Gastroesophageal sphincter (tissue), 4 donors: ENCODE measurements around the gene GRPR. TPM values are rescaled to one million over a fixed set of nuclear protein-coding genes. Genes with fewer than 3 reads are reported as not detected.
"Not testable (repeated sequence)": the region's sequence is repeated elsewhere in the genome, so short reads cannot be mapped to it uniquely, and the experiment has no call there.

Source experiments
- ATAC-seq: fragments of 150-250 bp; one replicate; pipeline ENCODE4 v1.9.1; 2016; ENCODE audit warnings: mild to moderate bottlenecking, moderate library complexity
- H3K27ac ChIP-seq, 4 donors: fragments of 200-600 bp; sonication (generic) in 3 of 4; 1 replicate in 3 of 4; 2 replicates in 1 of 4; pipeline ENCODE4 v1.5.1; 2016 to 2019
- H3K27me3 ChIP-seq: fragments of 200-600 bp; sonication (generic); one replicate; pipeline ENCODE4 v1.5.1; 2019
- H3K36me3 ChIP-seq, 2 donors: fragments of 200-600 bp; sonication (generic); one replicate each; pipeline ENCODE4 v1.5.1; 2019; ENCODE audit warnings: control low read depth in 1 of 2
- H3K4me1 ChIP-seq, 3 donors: fragments of 200-600 bp; sonication (generic); 1 replicate in 2 of 3; 2 replicates in 1 of 3; pipeline ENCODE4 v1.5.1; 2016 to 2019; ENCODE audit warnings: control low read depth in 2 of 3
- H3K4me3 ChIP-seq, 2 donors: fragments of 200-600 bp; sonication (generic); one replicate each; pipeline ENCODE4 v1.5.1; 2019; ENCODE audit warnings: mild to moderate bottlenecking in 1 of 2, moderate library complexity in 1 of 2
- H3K9me3 ChIP-seq, 3 donors: fragments of 200-600 bp; sonication (generic); one replicate each; pipeline ENCODE4 v1.5.1; 2017 to 2019; ENCODE audit warnings: control low read depth in 2 of 3
- EP300 ChIP-seq: sonication (generic); formaldehyde crosslinking; IDR thresholded peaks from one replicate; pipeline ENCODE4 v1.6.1; 2017; ENCODE audit warnings: antibody characterized with exemption, mild to moderate bottlenecking
- POLR2A ChIP-seq, 2 donors: fragments of 450-650 bp; IDR thresholded peaks; one replicate each; pipeline ENCODE4 v1.6.1; 2017; ENCODE audit warnings: antibody characterized with exemption in 2 of 2, mild to moderate bottlenecking in 2 of 2, moderate library complexity in 1 of 2
- POLR2AphosphoS5 ChIP-seq: sonication (generic); formaldehyde crosslinking; IDR thresholded peaks from one replicate; pipeline ENCODE4 v1.6.1; 2017; ENCODE audit warnings: antibody characterized with exemption
- WGBS, 2 donors: methylation state at CpG; one replicate each; pipeline ENCODE4 v1.1.5; 2018; ENCODE audit warnings: low coverage in 1 of 2; 5-methylcytosine and 5-hydroxymethylcytosine counted together
- total RNA-seq, 4 donors: library from RNA; depleted of rRNA; stranded (reverse); fragments of >200 nt; gene quantifications; one replicate each; pipeline ENCODE4 v1.1.0, GENCODE V29; 2016
- TF ChIP-seq, protein P1 (sequence below), 4 experiments: fragments of 200-600 bp in 2 of 4; fragments of 450-650 bp in 2 of 4; sonication (generic) in 1 of 4; IDR thresholded peaks; one replicate each; pipeline ENCODE4 v1.5.1; 2017 to 2019; ENCODE audit warnings: antibody characterized with exemption in 4 of 4, mild to moderate bottlenecking in 2 of 4, moderate library complexity in 2 of 4

Gene GRPR
- total RNA-seq, 4 donors from 2014 or later: 3.2 to 39.5 (median 16.0) TPM

DNA sequence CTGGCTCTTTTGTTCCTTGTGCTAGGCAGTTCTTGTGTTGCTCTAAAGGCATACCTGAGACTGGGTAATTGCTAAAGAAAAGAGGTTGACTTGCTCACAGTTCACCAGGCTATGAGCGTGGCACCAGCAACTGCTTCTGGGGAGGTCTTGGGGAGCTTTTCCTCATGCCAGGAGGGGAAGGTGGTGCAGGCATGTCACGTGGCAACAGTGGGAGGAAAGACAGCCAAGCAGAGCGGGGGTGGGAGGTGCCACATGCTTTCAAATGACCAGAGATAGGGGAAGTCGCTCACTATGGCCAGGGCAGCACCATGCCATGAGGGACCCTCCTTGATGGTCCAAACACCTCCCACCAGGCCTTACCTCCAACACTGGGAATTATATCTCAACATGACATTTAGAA, 48.6 kb downstream of the GRPR start:
- Histone ChIP-seq H3K27me3 (no peaks in the 10 kb centered on the region), H3K4me3 (no peak overlapping the region), H3K36me3 (no peaks in the 10 kb centered on the region), H3K4me1 (no peaks in the 10 kb centered on the region), H3K27ac (no peak overlapping the region), H3K9me3 (no peaks in the 10 kb centered on the region)
- ATAC-seq: no peak
- TF ChIP-seq POLR2A (IDR thresholded peaks at IDR 0.05) (no peak), EP300 (no peak), POLR2AphosphoS5 (no peak)
- TF ChIP-seq, protein P1, sequence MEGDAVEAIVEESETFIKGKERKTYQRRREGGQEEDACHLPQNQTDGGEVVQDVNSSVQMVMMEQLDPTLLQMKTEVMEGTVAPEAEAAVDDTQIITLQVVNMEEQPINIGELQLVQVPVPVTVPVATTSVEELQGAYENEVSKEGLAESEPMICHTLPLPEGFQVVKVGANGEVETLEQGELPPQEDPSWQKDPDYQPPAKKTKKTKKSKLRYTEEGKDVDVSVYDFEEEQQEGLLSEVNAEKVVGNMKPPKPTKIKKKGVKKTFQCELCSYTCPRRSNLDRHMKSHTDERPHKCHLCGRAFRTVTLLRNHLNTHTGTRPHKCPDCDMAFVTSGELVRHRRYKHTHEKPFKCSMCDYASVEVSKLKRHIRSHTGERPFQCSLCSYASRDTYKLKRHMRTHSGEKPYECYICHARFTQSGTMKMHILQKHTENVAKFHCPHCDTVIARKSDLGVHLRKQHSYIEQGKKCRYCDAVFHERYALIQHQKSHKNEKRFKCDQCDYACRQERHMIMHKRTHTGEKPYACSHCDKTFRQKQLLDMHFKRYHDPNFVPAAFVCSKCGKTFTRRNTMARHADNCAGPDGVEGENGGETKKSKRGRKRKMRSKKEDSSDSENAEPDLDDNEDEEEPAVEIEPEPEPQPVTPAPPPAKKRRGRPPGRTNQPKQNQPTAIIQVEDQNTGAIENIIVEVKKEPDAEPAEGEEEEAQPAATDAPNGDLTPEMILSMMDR (IDR thresholded peaks at IDR 0.05): no peak
- WGBS, 2 donors: 89 to 100% methylated on average over 1 to 3 of the region's 4 CpGs

DNA sequence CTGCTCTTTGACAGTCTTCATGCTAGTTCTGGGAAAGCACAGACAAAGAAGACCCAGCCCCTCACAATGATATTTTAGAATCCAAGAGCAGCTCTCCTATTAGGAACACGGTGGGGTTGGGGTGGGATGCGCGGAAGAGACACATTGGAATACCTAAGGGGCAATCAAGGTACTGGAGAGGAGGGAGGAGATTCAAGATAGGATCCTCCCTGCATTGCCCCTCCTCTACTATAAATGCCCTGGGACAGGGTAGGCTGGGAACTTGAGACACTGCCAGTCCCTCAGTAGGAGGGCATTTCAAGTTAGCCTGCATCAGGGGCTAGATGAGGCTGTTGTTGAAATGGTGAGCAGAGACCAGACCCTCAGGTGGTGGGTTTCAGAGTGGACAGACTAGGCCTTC, 49.0 kb downstream of the GRPR start:
- Histone ChIP-seq H3K9me3 (no peaks in the 10 kb centered on the region), H3K36me3 (no peaks in the 10 kb centered on the region), H3K27me3 (no peaks in the 10 kb centered on the region), H3K27ac (no peak overlapping the region), H3K4me1 (no peaks in the 10 kb centered on the region), H3K4me3 (no peak overlapping the region)
- TF ChIP-seq POLR2A (IDR thresholded peaks at IDR 0.05) (no peak), POLR2AphosphoS5 (no peak), EP300 (no peak)
- TF ChIP-seq, protein P1 (IDR thresholded peaks at IDR 0.05): no peak
- ATAC-seq: no peak
- WGBS, 2 donors: no CpG with 5 or more reads among the region's 3 CpGs

DNA sequence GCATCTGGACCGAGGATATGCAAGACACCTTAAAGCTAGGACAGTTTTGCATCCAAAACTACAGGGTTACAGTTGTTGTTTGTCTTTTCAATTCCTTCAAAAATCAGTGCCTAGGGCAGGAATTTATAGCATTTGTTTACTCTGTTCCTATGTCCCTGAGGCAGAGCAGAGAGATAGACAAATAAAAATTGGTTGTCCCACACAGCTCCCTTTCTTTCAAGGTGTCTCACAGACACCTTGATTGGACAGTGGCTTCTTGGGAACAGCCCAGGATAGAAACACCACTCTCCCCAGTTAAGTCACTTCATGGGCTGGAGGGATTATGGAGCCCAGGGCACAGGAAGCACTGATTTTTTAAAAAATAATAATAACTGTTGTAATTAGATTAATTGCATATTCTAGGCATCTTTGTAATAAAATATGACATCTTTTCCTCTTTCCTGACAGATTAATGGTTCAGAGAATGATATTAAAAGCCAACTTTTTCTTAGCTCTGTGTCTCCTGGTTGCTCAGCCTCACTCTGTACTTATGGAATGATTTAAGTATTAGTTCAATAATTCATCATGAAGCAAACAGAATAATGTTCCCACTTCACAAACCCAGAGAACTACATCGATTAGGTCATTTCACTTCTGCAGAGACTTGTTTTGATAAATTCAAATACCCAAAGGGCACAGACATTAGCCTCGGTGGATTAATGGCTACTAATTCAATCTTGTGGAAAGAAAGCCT, 52.1 kb downstream of the GRPR start:
- 50 to 92% methylated on average over 2 to 3 of the region's 3 CpGs for WGBS, 2 donors

DNA sequence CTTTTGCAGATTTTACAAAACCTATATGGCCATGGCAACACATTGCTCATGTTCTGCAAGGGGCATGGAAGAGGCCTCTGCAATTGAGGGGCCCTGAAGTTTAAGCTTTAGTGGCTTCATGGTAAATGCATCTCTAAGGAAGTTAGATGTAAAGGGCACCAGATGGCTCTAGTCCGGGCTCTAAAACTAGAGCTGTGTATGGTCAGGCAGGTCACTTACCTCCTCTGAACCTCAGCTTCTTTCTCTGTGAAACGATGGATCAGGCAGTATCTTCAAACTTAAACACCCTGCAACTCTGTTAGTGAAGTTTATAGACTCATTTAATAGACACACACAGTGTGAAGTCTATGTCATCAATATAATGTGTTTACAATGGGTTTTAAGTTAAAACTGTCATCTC, 53.9 kb downstream of the GRPR start:
- Histone ChIP-seq H3K4me1 (no peaks in the 10 kb centered on the region), H3K4me3 (no peak overlapping the region), H3K9me3 (no peaks in the 10 kb centered on the region), H3K36me3 (no peaks in the 10 kb centered on the region), H3K27ac (no peak overlapping the region), H3K27me3 (no peaks in the 10 kb centered on the region)
- TF ChIP-seq, protein P1 (IDR thresholded peaks at IDR 0.05): no peak
- TF ChIP-seq POLR2AphosphoS5: no peak
- TF ChIP-seq EP300: no peak
- TF ChIP-seq POLR2A (IDR thresholded peaks at IDR 0.05): no peak
- no peak for ATAC-seq
- WGBS, 2 donors: 7 to 43% methylated on average over 1 to 2 of the region's 2 CpGs

More for the DNA sequence above, 52.1 kb downstream of the GRPR start:
- no peak overlapping the region for H3K4me3 ChIP-seq
- no peak overlapping the region for H3K27ac ChIP-seq
- TF ChIP-seq POLR2AphosphoS5: no peak
- TF ChIP-seq, protein P1 (IDR thresholded peaks at IDR 0.05): no peak
- no peak for TF ChIP-seq EP300
- no peak for TF ChIP-seq POLR2A (IDR thresholded peaks at IDR 0.05)
- no peaks in the 10 kb centered on the region for H3K36me3 ChIP-seq
- H3K4me1 ChIP-seq: no peaks in the 10 kb centered on the region
- no peaks in the 10 kb centered on the region for H3K27me3 ChIP-seq
- H3K9me3 ChIP-seq: no peaks in the 10 kb centered on the region
- ATAC-seq: no peak

DNA sequence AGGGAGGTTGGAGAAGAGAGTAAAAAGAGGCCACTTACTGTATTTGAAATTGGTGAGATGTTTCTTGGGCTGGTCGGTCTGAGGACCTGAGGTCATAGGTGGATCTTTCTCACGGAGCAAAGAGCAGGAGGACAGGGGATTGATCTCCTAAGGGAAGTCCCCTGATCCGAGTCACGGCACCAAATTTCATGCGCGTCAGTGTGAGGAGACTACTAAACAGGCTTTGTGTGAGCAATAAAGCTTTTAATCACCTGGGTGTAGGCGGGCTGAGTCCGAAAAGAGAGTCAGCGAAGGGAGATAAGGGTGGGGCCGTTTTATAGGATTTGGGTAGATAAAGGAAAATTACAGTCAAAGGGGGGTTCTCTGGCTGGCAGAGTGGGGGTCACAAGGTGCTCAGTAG, 60.5 kb downstream of the GRPR start:
- WGBS, 2 donors: 96% methylated on average over 4 of the region's 10 CpGs
- not testable (repeated sequence) for H3K27ac ChIP-seq, ATAC-seq, H3K4me1 ChIP-seq, H3K36me3 ChIP-seq, H3K27me3 ChIP-seq, H3K9me3 ChIP-seq, H3K4me3 ChIP-seq
